GM12875 (cell line): ENCODE results near the gene SH3D19.
"Not testable (repeated sequence)": the region's sequence is repeated elsewhere in the genome, so short reads cannot be mapped to it uniquely, and the experiment has no call there.

ENCODE experiments used
- H3K4me3 ChIP-seq: one replicate; pipeline ENCODE4 v1.5.1; 2011; ENCODE audit warnings: low read depth, low read length, control low read depth
- TF ChIP-seq, protein P1 (sequence below): IDR thresholded peaks from 2 replicates; pipeline ENCODE4 v1.5.1; 2011; ENCODE audit warnings: low read depth, mild to moderate bottlenecking, control low read depth, inconsistent platforms, low read length, moderate library complexity, borderline replicate concordance; ENCODE audit not compliant: insufficient read depth

The SH3D19 gene

DNA sequence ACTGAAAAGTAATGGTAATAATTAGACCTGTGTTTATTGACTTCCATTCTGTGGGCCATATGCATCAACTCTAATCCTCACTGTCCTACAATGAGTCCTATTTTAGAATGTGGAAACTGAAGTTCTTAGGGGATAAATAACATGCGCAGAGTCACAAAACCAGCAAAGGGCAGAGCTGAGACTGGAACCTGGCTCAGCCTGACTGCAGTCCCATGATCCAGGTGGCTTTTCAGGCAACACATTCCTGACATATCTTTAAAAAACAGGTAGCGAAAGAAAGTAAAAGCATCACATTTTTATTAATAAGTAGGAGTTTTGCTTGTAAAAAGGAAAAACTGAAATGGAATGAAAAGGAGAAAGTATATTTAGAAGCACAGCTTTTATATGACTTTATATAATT, 83.1 kb downstream of the SH3D19 start:
- TF ChIP-seq, protein P1, sequence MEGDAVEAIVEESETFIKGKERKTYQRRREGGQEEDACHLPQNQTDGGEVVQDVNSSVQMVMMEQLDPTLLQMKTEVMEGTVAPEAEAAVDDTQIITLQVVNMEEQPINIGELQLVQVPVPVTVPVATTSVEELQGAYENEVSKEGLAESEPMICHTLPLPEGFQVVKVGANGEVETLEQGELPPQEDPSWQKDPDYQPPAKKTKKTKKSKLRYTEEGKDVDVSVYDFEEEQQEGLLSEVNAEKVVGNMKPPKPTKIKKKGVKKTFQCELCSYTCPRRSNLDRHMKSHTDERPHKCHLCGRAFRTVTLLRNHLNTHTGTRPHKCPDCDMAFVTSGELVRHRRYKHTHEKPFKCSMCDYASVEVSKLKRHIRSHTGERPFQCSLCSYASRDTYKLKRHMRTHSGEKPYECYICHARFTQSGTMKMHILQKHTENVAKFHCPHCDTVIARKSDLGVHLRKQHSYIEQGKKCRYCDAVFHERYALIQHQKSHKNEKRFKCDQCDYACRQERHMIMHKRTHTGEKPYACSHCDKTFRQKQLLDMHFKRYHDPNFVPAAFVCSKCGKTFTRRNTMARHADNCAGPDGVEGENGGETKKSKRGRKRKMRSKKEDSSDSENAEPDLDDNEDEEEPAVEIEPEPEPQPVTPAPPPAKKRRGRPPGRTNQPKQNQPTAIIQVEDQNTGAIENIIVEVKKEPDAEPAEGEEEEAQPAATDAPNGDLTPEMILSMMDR: no peak
- no peak overlapping the region for H3K4me3 ChIP-seq

DNA sequence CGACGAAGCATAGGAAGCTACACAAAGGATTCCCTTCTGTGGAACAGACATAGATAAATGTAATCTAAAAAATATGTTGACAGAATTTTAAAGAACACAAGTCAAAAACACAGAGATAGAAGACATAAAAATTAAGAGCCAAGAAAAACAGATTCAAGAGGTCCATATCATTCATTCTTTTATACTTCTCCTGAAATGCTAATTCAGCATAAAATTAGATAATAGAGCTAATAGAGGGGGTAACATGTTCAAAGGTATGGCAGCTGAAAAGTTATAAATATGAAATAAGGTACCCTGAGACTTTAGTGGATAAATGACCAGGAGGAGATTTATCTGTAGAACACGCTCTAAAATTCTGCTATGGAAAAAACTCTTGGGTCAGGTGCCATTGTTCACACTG, 85.8 kb downstream of the SH3D19 start:
- TF ChIP-seq, protein P1: no peak
- no peak overlapping the region for H3K4me3 ChIP-seq

DNA sequence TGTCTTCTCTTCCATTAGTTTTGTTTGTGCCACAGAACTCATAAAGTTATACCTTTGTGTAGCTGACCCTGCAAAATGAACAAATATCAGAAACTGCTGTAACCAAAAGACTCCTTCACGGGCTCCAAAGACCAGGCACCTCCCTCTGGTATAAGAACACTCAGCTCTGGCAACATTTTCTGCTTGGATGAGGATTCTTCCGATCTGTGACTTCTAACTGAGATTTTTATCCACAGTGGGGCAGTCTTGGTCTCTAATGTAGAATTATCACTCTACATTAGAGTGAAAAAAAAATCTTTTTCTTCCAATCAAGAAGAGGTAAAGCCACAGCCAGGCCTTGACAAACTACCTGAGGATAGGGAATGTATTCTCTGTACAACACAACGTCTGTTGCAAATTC, 86.9 kb downstream of the SH3D19 start:
- TF ChIP-seq, protein P1: no peak
- H3K4me3 ChIP-seq: no peak overlapping the region

DNA sequence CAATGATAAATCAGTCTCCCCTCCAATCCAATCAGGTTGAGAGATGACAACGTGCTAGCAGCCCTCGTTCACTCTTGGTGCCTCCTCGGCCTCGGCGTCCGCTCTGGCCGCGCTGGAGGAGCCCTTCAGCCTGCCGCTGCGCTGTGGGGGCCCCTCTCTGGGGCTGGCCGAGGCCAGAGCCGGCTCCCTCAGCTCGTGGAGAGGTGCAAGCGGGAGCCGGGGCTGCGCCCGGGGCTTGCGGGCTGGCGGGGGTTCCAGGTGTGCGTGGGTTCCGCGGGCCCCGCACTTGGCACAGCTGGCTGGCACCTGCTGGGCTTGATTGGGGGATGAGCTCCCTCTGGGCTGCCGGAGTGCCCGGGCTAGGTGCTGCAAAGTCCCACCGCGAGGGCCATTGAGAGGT, 89.4 kb downstream of the SH3D19 start:
- TF ChIP-seq, protein P1: no peak

DNA sequence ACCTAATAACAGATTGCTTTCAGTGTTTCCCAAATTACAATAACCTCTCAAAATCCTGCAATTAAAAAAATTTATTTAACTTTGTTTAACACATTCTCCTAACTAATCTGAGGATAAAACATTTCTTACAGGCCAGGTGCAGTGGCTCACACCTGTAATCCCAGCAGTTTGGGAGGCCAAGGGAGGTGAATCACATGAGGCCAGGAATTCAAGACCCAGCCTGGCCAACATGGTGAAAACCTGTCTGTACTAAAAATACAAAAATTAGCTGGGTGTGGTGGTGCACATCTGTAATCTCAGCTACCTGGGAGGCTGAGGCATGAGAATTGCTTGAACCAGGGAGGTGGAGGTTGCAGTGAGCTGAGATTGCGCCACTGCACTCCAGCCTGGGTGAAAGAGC, 90.0 kb downstream of the SH3D19 start:
- H3K4me3 ChIP-seq: not testable (repeated sequence)

More for the DNA sequence above, 89.4 kb downstream of the SH3D19 start:
- H3K4me3 ChIP-seq: no peak overlapping the region

DNA sequence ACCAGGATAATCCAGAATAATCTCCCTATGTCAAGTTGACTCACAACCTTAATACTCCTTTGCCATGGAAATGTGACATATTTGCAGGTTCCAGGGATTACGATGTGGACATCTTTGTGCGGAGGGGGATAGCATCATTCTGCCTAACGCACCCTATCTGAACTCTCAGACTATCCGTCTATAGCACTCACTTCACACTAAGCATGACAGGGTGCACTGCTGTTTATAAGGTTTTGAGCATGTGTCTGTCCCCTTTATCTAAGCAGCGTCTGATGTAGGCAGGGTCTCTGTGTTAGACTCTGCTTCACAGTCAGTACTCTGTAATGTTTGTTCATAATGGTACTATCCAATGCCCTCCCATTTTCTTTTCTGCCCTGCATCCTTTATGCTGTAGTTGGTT, 91.8 kb downstream of the SH3D19 start:
- TF ChIP-seq, protein P1: no peak
- H3K4me3 ChIP-seq: no peak overlapping the region

DNA sequence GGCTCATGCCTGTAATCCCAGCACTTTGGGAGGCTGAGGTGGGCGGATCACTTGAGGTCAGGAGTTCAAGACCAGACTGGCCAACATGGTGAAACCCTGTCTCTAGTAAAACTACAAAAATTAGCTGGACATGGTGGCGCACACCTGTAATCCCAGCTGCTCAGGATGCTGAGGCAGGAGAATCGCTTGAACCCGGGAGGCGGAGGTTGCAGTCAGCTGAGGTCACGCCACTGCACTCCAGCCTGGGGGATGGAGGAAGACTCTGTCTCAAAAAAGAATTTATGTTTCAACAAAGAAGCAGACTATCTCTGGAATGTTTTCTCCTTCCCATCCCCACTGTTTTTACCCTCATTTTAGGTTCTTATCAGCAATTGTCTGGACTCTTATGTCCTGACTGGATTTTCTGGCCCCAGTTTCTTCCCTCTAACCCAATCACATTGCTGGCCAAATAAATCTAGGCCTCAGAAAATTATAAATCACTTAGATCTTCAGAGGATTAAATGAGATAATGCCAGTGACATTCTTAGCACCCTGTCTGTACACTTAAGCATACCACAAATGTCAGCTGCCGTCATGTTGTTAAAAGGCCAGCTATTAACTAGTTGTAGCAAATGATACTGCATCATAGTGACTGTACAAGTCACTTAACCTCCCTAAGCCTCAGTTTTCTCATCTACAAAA, 93.3 kb downstream of the SH3D19 start:
- no peak overlapping the region for H3K4me3 ChIP-seq
- TF ChIP-seq, protein P1: no peak
